Effector memory CD8-positive, alpha-beta T cell (primary cell): Measurements from ENCODE around the gene DRGX.

ENCODE experiments used
- ATAC-seq: fragments of 150-1000 bp; cut with Tn5 transposase; replicated peaks from 2 replicates; pipeline ENCODE4 v1.10.0; 2021; ENCODE audit warnings: mild to moderate bottlenecking, moderate library complexity
- DNase-seq, 3 experiments: peaks; one replicate each; pipeline ENCODE4 v3.0.0; 2021
- H3K27ac Mint-ChIP-seq, 2 donors: one replicate each; pipeline ENCODE4 v1.8.0; 2022; ENCODE audit warnings: mild to moderate bottlenecking in 2 of 2, mixed read lengths in 2 of 2, moderate library complexity in 2 of 2
- H3K27me3 Mint-ChIP-seq, 2 donors: one replicate each; pipeline ENCODE4 v1.8.0; 2022; ENCODE audit warnings: mixed read lengths in 2 of 2
- H3K36me3 Mint-ChIP-seq: one replicate; pipeline ENCODE4 v1.8.0; 2022; ENCODE audit warnings: mild to moderate bottlenecking, moderate library complexity, mixed read lengths; ENCODE audit not compliant: insufficient read depth
- H3K4me1 Mint-ChIP-seq, 2 donors: one replicate each; pipeline ENCODE4 v1.8.0; 2022; ENCODE audit warnings: low read depth in 2 of 2, mixed read lengths in 2 of 2
- H3K4me3 Mint-ChIP-seq, 2 donors: one replicate each; pipeline ENCODE4 v1.8.0; 2022; ENCODE audit warnings: mild to moderate bottlenecking in 2 of 2, mixed read lengths in 2 of 2, moderate library complexity in 2 of 2
- H3K9me3 Mint-ChIP-seq, 2 donors: one replicate each; pipeline ENCODE4 v1.8.0; 2022; ENCODE audit warnings: mixed read lengths in 2 of 2
- total RNA-seq, 9 experiments: gene quantifications; one replicate each; lab custom pipeline; 2026; lab: John Stamatoyannopoulos, UW

DRGX gene
- 0 to 0.26 (median 0) reads per million in 9 experiments for total RNA-seq

- Mint-ChIP-seq H3K36me3 (no peaks in the 10 kb centered on the region), H3K27me3 (peaks cover 88 to 99% of the 10 kb centered on the region in 2 donors), H3K27ac (no peak within 1 kb of the TSS), H3K4me3 (peak within 1 kb of the TSS; percentile 36 to 46), H3K9me3 (no peaks in the 10 kb centered on the region), H3K4me1 (peaks cover 4 to 13% of the 10 kb centered on the region in 2 donors)
- ATAC-seq (no peak), DNase-seq (no peak)
Measured at GRCh38 chr10:49395741-49396665, at the start of gene DRGX. DRGX (minus strand) TSS chr10:49396089; CDS start chr10:49395440, 649 bp downstream.

- Mint-ChIP-seq H3K4me1 (peaks cover 13 to 25% of the 10 kb centered on the region in 2 donors), H3K9me3 (peaks cover 0 to 4% of the 10 kb centered on the region in 2 donors), H3K27me3 (no peaks in the 10 kb centered on the region), H3K36me3 (no peaks in the 10 kb centered on the region), H3K27ac (peak overlapping the region in 1 of 2 donors; percentile 3), H3K4me3 (no peak overlapping the region)
- ATAC-seq: no peak
- no peak for DNase-seq
Measured at GRCh38 chr10:49444349-49444748, 48.5 kb upstream of the DRGX start.

GRCh38 chr10:49442863-49443262 lies 47.0 kb upstream of the DRGX start:
- peak overlapping the region; percentile 72 to 79 for H3K4me3 Mint-ChIP-seq
- H3K9me3 Mint-ChIP-seq: no peaks in the 10 kb centered on the region
- H3K27ac Mint-ChIP-seq: peak overlapping the region in 1 of 2 donors; percentile 54

GRCh38 chr10:49441488-49442476 lies 45.9 kb upstream of the DRGX start:
- Mint-ChIP-seq H3K4me3 (peak overlapping the region; percentile 72 to 79), H3K27me3 (peaks cover 0 to 5% of the 10 kb centered on the region in 2 donors), H3K9me3 (no peaks in the 10 kb centered on the region), H3K4me1 (peaks cover 13 to 25% of the 10 kb centered on the region in 2 donors), H3K27ac (peak overlapping the region; percentile 54 to 56), H3K36me3 (no peaks in the 10 kb centered on the region)
- DNase-seq (peak; percentile 12 to 19 (median 19)), ATAC-seq (peak; percentile 86)

More at GRCh38 chr10:49442863-49443262, 47.0 kb upstream of the DRGX start:
- Mint-ChIP-seq H3K36me3 (no peaks in the 10 kb centered on the region), H3K27me3 (no peaks in the 10 kb centered on the region), H3K4me1 (peaks cover 13 to 25% of the 10 kb centered on the region in 2 donors)
- ATAC-seq: peak; percentile 36
- DNase-seq: no peak

- Mint-ChIP-seq H3K27me3 (peaks cover 9 to 27% of the 10 kb centered on the region in 2 donors), H3K9me3 (no peaks in the 10 kb centered on the region), H3K4me1 (peaks cover 0 to 1% of the 10 kb centered on the region in 2 donors), H3K27ac (no peak overlapping the region), H3K36me3 (no peaks in the 10 kb centered on the region), H3K4me3 (no peak overlapping the region)
- ATAC-seq: no peak
- DNase-seq: no peak
Measured at GRCh38 chr10:49435225-49435624, 39.3 kb upstream of the DRGX start.

GRCh38 chr10:49433069-49433468 lies 37.2 kb upstream of the DRGX start:
- Mint-ChIP-seq H3K36me3 (no peaks in the 10 kb centered on the region), H3K4me1 (peaks cover 0 to 1% of the 10 kb centered on the region in 2 donors), H3K9me3 (no peaks in the 10 kb centered on the region), H3K27ac (no peak overlapping the region), H3K4me3 (no peak overlapping the region), H3K27me3 (peaks cover 28 to 44% of the 10 kb centered on the region in 2 donors)
- DNase-seq (no peak), ATAC-seq (no peak)

GRCh38 chr10:49431426-49431825 lies 35.5 kb upstream of the DRGX start:
- H3K27me3 Mint-ChIP-seq: peaks cover 29 to 39% of the 10 kb centered on the region in 2 donors

GRCh38 chr10:49429458-49429857 lies 33.6 kb upstream of the DRGX start:
- Mint-ChIP-seq H3K27me3 (peaks cover 39 to 40% of the 10 kb centered on the region in 2 donors), H3K9me3 (no peaks in the 10 kb centered on the region), H3K4me1 (peaks cover 0 to 1% of the 10 kb centered on the region in 2 donors), H3K36me3 (no peaks in the 10 kb centered on the region), H3K27ac (no peak overlapping the region), H3K4me3 (no peak overlapping the region)
- DNase-seq: no peak
- ATAC-seq: no peak

More at GRCh38 chr10:49431426-49431825, 35.5 kb upstream of the DRGX start:
- no peak overlapping the region for H3K27ac Mint-ChIP-seq
- H3K4me1 Mint-ChIP-seq: peaks cover 0 to 1% of the 10 kb centered on the region in 2 donors
- ATAC-seq (no peak), DNase-seq (no peak)
- H3K9me3 Mint-ChIP-seq: no peaks in the 10 kb centered on the region
- H3K4me3 Mint-ChIP-seq: no peak overlapping the region
- no peaks in the 10 kb centered on the region for H3K36me3 Mint-ChIP-seq

GRCh38 chr10:49426490-49427360 lies 30.8 kb upstream of the DRGX start:
- H3K4me3 Mint-ChIP-seq: no peak overlapping the region
- no peak overlapping the region for H3K27ac Mint-ChIP-seq
- peaks cover 31 to 56% of the 10 kb centered on the region in 2 donors for H3K27me3 Mint-ChIP-seq
- no peaks in the 10 kb centered on the region for H3K9me3 Mint-ChIP-seq
- no peak for ATAC-seq
- DNase-seq: no peak
- H3K36me3 Mint-ChIP-seq: no peaks in the 10 kb centered on the region
- peaks cover 0 to 1% of the 10 kb centered on the region in 2 donors for H3K4me1 Mint-ChIP-seq

- ATAC-seq (no peak), DNase-seq (no peak)
- no peaks in the 10 kb centered on the region for H3K4me1 Mint-ChIP-seq
- no peak overlapping the region for H3K27ac Mint-ChIP-seq
- no peaks in the 10 kb centered on the region for H3K9me3 Mint-ChIP-seq
- no peak overlapping the region for H3K4me3 Mint-ChIP-seq
- peaks cover 15 to 40% of the 10 kb centered on the region in 2 donors for H3K27me3 Mint-ChIP-seq
- H3K36me3 Mint-ChIP-seq: no peaks in the 10 kb centered on the region
Measured at GRCh38 chr10:49419005-49419404, 23.1 kb upstream of the DRGX start.

GRCh38 chr10:49418328-49418727 lies 22.4 kb upstream of the DRGX start:
- no peak for DNase-seq
- H3K4me1 Mint-ChIP-seq: no peaks in the 10 kb centered on the region
- no peak for ATAC-seq
- H3K4me3 Mint-ChIP-seq: no peak overlapping the region
- no peaks in the 10 kb centered on the region for H3K9me3 Mint-ChIP-seq
- H3K36me3 Mint-ChIP-seq: no peaks in the 10 kb centered on the region
- no peak overlapping the region for H3K27ac Mint-ChIP-seq
- H3K27me3 Mint-ChIP-seq: peaks cover 13 to 36% of the 10 kb centered on the region in 2 donors

- H3K27me3 Mint-ChIP-seq: peaks cover 13 to 33% of the 10 kb centered on the region in 2 donors
- no peaks in the 10 kb centered on the region for H3K4me1 Mint-ChIP-seq
- ATAC-seq (no peak), DNase-seq (no peak)
- H3K36me3 Mint-ChIP-seq: no peaks in the 10 kb centered on the region
- no peaks in the 10 kb centered on the region for H3K9me3 Mint-ChIP-seq
- H3K27ac Mint-ChIP-seq: no peak overlapping the region
- no peak overlapping the region for H3K4me3 Mint-ChIP-seq
Measured at GRCh38 chr10:49418053-49418326, 22.1 kb upstream of the DRGX start.
